HG02938 (cell line): ENCODE results near the gene BANK1.
A peak's percentile ranks its signal among the peaks of the same experiment; 100 is the strongest.

Experiments
- ATAC-seq: cut with Tn5 transposase; IDR thresholded peaks from one replicate; pipeline ENCODE4 v1.9.1; 2021; ENCODE audit warnings: mild to moderate bottlenecking, moderate library complexity; ENCODE audit not compliant: unreplicated experiment

BANK1 gene

GRCh38 chr4:101954975-101955678 lies 164.6 kb downstream of the BANK1 start:
- no peak for ATAC-seq

- no peak for ATAC-seq
Measured at GRCh38 chr4:101956068-101956825, 165.7 kb downstream of the BANK1 start.

GRCh38 chr4:101958547-101958946 lies 168.0 kb downstream of the BANK1 start:
- no peak for ATAC-seq

- ATAC-seq = no peak
Measured at GRCh38 chr4:101960431-101960830, 169.9 kb downstream of the BANK1 start.

- no peak for ATAC-seq
Measured at GRCh38 chr4:101961144-101961543, 170.6 kb downstream of the BANK1 start.

- no peak for ATAC-seq
Measured at GRCh38 chr4:101967697-101968346, 177.3 kb downstream of the BANK1 start.

DNA sequence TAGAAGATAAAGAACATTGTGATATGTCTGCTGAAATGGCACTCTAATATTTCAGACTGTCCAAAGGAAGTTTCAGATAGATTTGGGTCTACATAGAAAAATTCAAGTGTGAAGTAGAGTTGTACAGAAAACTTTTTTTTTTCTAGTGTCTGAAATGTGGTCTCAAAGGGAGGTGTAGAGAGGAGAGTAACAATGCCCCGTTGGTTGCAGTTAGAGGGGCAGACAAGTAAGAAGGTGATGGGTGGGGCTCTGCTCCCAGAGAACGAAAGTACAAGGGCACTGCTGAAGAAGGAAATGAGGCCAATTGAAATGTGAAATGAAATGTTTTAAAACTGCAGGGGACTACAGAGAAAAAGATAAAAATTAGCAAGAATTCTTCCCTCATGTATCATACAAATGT lies 177.8 kb downstream of the BANK1 start:
- ATAC-seq = no peak

DNA sequence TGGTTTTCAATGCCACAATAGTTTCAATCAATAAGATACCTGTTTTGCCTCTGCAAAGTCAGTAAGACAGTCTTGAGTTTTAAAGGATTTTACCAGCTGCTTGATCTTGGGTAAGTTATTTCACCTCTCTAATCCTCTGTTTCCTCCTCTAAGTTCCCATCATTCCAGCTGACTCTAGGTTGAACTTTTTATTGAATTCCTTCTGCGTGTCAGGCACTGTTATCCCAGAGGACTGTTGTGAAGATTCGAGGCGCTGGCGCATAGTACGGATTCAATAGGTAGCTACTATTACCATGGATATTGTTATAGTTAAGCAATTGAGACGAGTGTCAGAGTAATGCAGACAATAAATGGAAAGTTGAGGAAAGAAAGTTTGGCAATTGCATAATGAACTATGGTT lies 179.4 kb downstream of the BANK1 start:
- no peak for ATAC-seq

- no peak for ATAC-seq
Measured at GRCh38 chr4:101970547-101971155, 180.1 kb downstream of the BANK1 start.

- no peak for ATAC-seq
Measured at GRCh38 chr4:101972791-101973190, 182.3 kb downstream of the BANK1 start.

DNA sequence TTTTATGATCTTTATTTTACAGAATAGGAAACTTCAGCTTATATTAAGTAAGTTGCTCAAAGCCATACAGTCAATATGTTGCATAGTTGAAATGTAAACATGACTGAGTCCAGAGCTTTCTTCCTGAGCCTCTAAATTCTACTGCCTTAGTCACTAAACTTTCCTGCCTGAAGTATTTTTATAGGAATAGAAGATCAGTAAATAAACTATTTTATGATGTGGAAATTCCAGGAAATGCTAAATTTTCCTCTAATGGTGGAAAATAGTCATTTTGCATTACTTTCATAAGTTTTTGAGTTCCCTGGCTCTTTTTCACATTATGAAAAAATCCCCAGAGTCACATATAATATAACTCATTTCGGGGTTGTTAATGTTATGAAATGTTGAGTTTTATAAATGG lies 182.8 kb downstream of the BANK1 start:
- ATAC-seq = no peak

DNA sequence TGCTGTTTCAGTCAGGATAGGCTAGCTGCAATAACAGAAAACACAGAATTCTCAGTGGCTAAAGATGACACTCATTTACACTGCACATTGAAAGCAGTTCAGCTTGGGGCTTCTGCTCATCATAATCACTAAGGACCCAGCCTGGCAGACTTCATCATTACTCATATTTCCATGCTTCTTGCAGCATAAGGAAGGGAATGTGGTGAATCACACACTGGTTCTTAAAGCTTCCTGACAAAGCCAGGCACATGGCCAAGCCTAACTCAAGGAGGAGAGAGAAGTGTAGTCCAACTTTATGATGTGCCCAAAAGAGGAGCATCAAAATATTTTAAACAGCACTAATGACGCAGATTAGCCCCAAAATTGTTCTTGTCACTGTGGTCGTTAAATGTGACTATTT lies 186.5 kb downstream of the BANK1 start:
- no peak for ATAC-seq

- ATAC-seq = no peak
Measured at GRCh38 chr4:101981756-101982155, 191.2 kb downstream of the BANK1 start.

DNA sequence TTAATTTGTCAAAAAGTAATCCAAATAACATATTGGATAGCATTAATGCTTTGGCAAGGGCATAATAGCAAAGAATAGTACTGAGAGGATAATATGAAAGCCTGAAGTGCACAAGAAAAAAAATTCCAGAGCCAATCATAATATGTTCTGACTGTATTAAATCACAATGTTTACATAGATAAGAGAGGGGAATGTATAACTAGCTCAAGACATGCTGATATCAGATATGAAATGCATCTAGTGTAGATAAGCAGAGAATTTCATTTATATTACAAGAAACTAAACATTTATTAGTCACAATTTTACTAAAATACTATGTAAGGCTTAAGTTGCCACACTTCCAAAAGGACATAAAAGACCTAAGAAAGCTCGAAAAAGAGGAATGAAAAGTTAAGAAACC lies 193.3 kb downstream of the BANK1 start:
- no peak for ATAC-seq

DNA sequence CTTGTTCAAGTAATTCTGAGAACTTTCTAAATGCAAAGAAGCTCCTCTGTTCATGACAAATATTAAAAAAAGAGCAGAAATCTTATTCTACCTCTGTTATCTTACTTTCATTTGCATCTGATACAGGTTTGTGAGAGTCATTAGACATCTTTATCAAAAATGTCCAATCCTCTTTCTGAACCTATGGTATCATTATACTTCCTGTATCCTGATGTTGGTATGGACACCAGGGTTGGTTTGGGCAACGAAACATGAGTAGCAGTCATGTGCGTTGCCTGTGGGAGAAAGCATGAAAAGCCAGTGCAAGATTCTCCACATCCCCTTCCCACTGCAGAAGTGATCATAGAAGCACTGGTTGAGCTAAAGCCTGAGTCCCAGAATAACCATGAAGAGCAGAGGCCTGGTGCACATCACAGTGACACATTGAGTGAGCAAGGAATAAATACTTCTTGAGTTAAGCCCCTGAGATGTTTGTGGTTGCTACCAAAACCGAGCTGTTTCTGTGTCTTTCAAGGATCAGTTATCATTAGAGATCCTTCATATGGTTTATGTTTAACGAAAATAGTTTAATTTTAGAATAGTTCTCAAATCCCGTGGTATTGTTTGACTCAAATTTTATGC lies 197.2 kb downstream of the BANK1 start:
- peak; percentile 97 for ATAC-seq

DNA sequence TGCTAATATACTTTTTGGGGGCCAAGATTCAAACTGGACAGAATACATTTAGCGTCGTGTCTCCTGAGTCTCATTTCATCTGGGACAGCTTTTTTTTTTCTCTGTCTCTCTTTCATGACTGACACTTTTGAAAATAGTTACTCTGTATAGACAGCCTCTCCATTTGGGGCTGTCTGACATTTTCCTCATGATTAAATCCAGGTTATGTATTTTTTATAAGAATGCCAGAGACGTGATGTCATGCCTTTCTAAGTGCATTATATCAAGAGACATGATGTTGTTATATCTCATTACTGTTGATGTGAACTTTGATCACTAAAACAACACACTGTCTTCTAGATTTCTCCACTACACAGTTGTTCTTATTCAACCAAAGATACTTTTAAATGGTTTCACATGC lies 199.0 kb downstream of the BANK1 start:
- no peak for ATAC-seq

DNA sequence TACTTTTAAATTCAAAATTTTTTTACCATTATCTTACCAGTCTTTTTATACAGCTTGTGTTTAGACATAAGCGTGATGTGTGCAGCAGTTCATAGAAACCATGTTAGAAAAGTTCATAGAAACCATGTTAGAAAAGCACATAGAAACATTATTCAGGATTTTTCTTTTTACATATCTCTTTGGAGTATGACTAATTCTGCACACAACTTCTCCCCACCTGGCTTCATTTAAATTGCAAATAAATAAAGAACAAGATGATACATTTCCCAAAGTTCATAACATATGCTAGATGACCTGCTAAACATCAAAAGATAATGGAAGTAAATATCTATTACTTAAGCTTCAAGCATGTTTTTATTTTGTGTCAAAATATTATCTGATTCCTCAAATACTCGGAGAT lies 201.9 kb downstream of the BANK1 start:
- ATAC-seq = no peak

DNA sequence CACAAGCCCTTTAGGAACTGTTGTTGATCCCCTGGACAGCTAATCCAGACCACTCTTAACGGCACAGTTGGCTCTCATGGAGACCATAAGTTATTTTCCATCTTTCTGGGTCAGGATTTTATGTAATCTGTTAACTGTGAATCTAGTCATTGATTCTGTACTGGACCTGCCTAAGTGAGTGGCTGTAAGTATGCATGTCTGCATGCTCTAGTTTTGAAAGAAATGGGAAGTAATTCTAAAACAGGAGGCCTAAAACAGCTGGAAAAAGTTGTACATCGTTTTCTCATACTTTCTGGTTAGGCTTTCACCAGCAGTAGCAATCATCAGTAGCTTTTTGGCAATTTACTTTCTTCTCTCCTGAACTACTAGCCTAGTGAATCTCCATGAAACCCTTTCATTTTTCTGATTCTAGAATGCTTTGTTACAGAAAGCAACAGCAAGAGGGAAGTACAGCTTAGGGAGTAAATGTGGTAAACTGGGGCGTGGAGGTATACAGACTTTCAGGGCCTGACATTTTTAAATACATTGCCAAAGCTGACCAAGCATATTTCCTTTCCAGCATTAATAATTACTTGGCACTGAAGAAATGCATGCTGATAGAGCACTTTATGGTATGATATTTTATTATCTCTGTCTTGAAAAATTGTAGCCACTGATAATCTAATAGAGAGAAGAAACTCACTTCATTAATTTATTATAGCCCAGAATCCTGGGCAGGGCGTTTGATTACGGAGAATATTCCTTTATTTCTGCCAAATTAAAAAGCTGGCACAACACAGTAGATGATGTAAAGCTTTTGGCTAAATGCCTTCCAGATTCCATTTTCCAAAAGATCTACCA lies 202.7 kb downstream of the BANK1 start:
- no peak for ATAC-seq

- no peak for ATAC-seq
Measured at GRCh38 chr4:101993842-101994775, 203.6 kb downstream of the BANK1 start.
